Ishikawa (cell line): ENCODE data around the gene BICDL1.

Source experiments
- MAX ChIP-seq: IDR thresholded peaks from 2 replicates; pipeline ENCODE4 v1.6.1; 2012
- RAD21 ChIP-seq: IDR thresholded peaks from 2 replicates; pipeline ENCODE4 v1.6.1; 2012; ENCODE audit warnings: low read depth
- YY1 ChIP-seq: IDR thresholded peaks from 2 replicates; pipeline ENCODE4 v1.6.1; 2012; ENCODE audit warnings: low read depth
- TF ChIP-seq, protein P1 (sequence below): IDR thresholded peaks from 2 replicates; pipeline ENCODE4 v1.6.1; 2012; ENCODE audit warnings: low read depth, mild to moderate bottlenecking

DNA sequence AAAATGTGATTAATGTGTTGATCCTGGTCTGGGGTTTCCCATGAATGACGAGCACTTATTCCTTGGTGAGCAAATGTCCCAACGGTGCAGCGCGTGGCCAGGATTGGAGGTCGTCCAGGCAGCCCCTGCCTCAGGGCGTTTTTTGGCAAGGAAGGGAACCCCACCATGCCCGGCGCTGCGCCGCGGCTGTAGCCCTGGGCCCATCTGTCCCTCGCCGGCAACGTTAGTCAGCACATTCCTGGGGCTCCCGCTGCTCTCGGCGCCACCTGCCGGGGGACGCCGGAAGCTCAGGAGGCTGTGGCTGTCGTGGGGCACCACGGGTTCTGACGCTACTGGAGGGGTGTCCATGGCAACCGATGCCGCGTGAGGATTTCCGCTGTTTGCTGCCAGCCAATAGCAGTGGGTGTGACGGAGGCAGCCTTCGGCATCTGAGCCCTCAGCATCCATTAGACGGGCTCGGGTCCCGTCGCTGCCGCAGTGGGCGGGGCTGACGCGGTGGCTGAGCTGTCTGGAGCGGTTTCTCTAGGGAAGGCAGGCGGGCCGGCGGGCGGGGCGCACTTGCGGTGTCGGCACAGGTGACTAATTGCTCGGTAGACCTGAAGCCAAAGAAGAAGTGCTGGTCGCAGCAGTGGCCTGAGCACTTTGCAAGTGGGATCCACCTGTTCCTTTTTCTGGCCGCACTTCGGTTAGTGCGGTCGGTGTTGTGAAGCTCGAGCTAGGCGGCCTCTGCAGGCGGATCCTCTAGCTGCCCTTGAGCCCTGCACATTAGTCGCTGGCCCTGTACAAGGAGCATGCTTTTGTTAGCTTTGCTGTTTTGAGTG, 98.0 kb downstream of the BICDL1 start:
- TF ChIP-seq RAD21: peak; percentile 78
- peak; percentile 90 for TF ChIP-seq MAX
- TF ChIP-seq, protein P1, sequence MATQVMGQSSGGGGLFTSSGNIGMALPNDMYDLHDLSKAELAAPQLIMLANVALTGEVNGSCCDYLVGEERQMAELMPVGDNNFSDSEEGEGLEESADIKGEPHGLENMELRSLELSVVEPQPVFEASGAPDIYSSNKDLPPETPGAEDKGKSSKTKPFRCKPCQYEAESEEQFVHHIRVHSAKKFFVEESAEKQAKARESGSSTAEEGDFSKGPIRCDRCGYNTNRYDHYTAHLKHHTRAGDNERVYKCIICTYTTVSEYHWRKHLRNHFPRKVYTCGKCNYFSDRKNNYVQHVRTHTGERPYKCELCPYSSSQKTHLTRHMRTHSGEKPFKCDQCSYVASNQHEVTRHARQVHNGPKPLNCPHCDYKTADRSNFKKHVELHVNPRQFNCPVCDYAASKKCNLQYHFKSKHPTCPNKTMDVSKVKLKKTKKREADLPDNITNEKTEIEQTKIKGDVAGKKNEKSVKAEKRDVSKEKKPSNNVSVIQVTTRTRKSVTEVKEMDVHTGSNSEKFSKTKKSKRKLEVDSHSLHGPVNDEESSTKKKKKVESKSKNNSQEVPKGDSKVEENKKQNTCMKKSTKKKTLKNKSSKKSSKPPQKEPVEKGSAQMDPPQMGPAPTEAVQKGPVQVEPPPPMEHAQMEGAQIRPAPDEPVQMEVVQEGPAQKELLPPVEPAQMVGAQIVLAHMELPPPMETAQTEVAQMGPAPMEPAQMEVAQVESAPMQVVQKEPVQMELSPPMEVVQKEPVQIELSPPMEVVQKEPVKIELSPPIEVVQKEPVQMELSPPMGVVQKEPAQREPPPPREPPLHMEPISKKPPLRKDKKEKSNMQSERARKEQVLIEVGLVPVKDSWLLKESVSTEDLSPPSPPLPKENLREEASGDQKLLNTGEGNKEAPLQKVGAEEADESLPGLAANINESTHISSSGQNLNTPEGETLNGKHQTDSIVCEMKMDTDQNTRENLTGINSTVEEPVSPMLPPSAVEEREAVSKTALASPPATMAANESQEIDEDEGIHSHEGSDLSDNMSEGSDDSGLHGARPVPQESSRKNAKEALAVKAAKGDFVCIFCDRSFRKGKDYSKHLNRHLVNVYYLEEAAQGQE: 0 out of 2 replicates have a peak, but pooled peaks have one; percentile 34
- TF ChIP-seq YY1: peak; percentile 79
